ENCODE results near the gene MYO1G. TPM values are rescaled to one million over a fixed set of nuclear protein-coding genes. Genes with fewer than 3 reads are reported as not detected.

The MYO1G gene
- total and polyA plus RNA-seq, 10 of the 15 experiments (the other 5 are each of a cell fraction or from before 2014, with no cell fraction given): 1.8 to 232 (median 134) TPM

GRCh38 chr7:44998153-44998871 is 19.5 kb upstream of the MYO1G start:
- Histone ChIP-seq H3K27ac (ENCODE audit: control insufficient read depth, insufficient read depth) (peak overlapping the region; percentile 79), H4K20me1 (ENCODE audit: control insufficient read depth, insufficient read depth) (no peaks in the 10 kb centered on the region), H2AFZ (ENCODE audit: control insufficient read depth, low read depth, low read length) (no peak overlapping the region), H3K4me2 (ENCODE audit: control insufficient read depth, insufficient read depth) (peak overlapping the region; percentile 68), H3K36me3 (ENCODE audit: control insufficient read depth in 2 of 2, insufficient read depth in 2 of 2, low read length in 1 of 2) (no peaks in the 10 kb centered on the region; a peak in 1 of 4 replicates), H3K27me3 (replicated peaks in 1 of 2; ENCODE audit: control insufficient read depth in 2 of 2, insufficient read depth in 2 of 2, low read length in 1 of 2) (no peaks in the 10 kb centered on the region), H3K79me2 (ENCODE audit: control insufficient read depth, insufficient read depth, low read length) (peaks cover 32% of the 10 kb centered on the region), H3K9ac (ENCODE audit: control insufficient read depth, insufficient read depth, low read length) (no peak overlapping the region; the same call in 1 of the 2 replicates), H3K9me3 (replicated peaks; ENCODE audit: control insufficient read depth, insufficient read depth, low read length) (no peaks in the 10 kb centered on the region), H3K4me1 (ENCODE audit: control insufficient read depth, insufficient read depth, low read length) (peaks cover 43% of the 10 kb centered on the region), H3K4me3 (peak overlapping the region; percentile 95; the same call in 1 of the 2 replicates)
- no peak for DNase-seq (ENCODE audit: low read depth, low spot score)
- TF ChIP-seq RUNX3 (IDR thresholded peaks at IDR 0.05; ENCODE audit: low read length): no peak
- no peak for TF ChIP-seq SPI1 (IDR thresholded peaks at IDR 0.05; ENCODE audit: borderline replicate concordance, insufficient read depth, low read depth, low read length)
- no peak for TF ChIP-seq EP300 (IDR thresholded peaks at IDR 0.05; ENCODE audit: borderline replicate concordance in 1 of 2, control insufficient read depth in 1 of 2, low read depth in 2 of 2, low read length in 2 of 2)
- TF ChIP-seq NR2C2 (IDR thresholded peaks at IDR 0.05; ENCODE audit: borderline replicate concordance, control insufficient read depth, insufficient read length, low read depth): no peak
- no peak for TF ChIP-seq TCF12 (IDR thresholded peaks at IDR 0.05; ENCODE audit: low read depth, low read length)
- no peak for TF ChIP-seq RELA (IDR thresholded peaks at IDR 0.05; ENCODE audit: borderline replicate concordance, partially characterized antibody)
- no peak for TF ChIP-seq ZSCAN29 (IDR thresholded peaks at IDR 0.05)
- TF ChIP-seq JUNB (IDR thresholded peaks at IDR 0.05): no peak
- TF ChIP-seq E4F1 (IDR thresholded peaks at IDR 0.05; ENCODE audit: borderline replicate concordance, partially characterized antibody): no peak
- TF ChIP-seq EZH2 (IDR thresholded peaks at IDR 0.05; ENCODE audit: borderline replicate concordance, control insufficient read depth, low read depth, low read length): no peak
- no peak for TF ChIP-seq YY1 (IDR thresholded peaks at IDR 0.05; ENCODE audit: low read depth, low read length)
- no peak for TF ChIP-seq SUPT20H (IDR thresholded peaks at IDR 0.05; ENCODE audit: borderline replicate concordance, control insufficient read depth, low read depth, low read length)
- WGBS (ENCODE audit: insufficient coverage, insufficient replicate concordance, low lambda C conversion rate, missing lambda C conversion rate): 84% methylated on average over 4 of the region's 4 CpGs
- ChIA-PET RAD21 (ENCODE audit: unreplicated experiment) (interaction anchor here (0.7 to 9.9 kb wide), 7 partner anchors 10 to 152 kb away, joined by 3 to 303 read pairs (median 7); partner anchors contain the start of genes H2AZ2 and MYO1G), POLR2A (interaction anchor here (0.6 to 10.5 kb wide), 8 partner anchors 15 to 365 kb away, joined by 3 to 280 read pairs (median 6); partner anchors contain the start of genes H2AZ2 and MYO1G), CTCF (interaction anchor here (0.6 to 4.7 kb wide), 4 partner anchors 16 to 149 kb away, joined by 3 to 52 read pairs (median 5); no protein-coding TSS in a partner anchor), SMC1A (ENCODE audit: uncharacterized antibody, unreplicated experiment) (interaction anchor here (0.6 to 10.5 kb wide), 6 partner anchors 18 to 558 kb away, joined by 3 to 303 read pairs (median 4); partner anchors contain the start of gene MYO1G)
- BruUV-seq (replicated peaks): no TSS peak
- in situ Hi-C loops (cut with MboI) (no loop called here), intact Hi-C loops (cut with micrococcal nuclease; ENCODE audit: unreplicated experiment) (no loop called here)
- no peak for ATAC-seq
- no peak for FAIRE-seq

Measured in GM12878 (cell line).